Gastrocnemius medialis (tissue), 4 donors: ENCODE results near the gene SNAPC4. TPM values are rescaled to one million over a fixed set of nuclear protein-coding genes. Genes with fewer than 3 reads are reported as not detected.

Experiments
- ATAC-seq, 2 donors: fragments of 150-250 bp; one replicate each; pipeline ENCODE4 v1.9.1; 2016
- DNase-seq, 2 donors: peaks; one replicate each; pipeline ENCODE4 v3.0.0-alpha.2; 2019
- H3K27ac ChIP-seq, 4 donors: fragments of 200-600 bp; sonication (generic); 1 replicate in 1 of 4; 2 replicates in 3 of 4; pipeline ENCODE4 v1.5.1; 2016 to 2018; ENCODE audit warnings: mild to moderate bottlenecking in 2 of 4, moderate library complexity in 1 of 4
- H3K27me3 ChIP-seq, 3 donors: fragments of 200-600 bp; sonication (generic) in 2 of 3; 1 replicate in 1 of 3; 2 replicates in 2 of 3; pipeline versions ENCODE4 v1.5.1 to v1.6.0; 2016 to 2019; ENCODE audit warnings: mild to moderate bottlenecking in 1 of 3, moderate library complexity in 1 of 3
- H3K36me3 ChIP-seq, 2 donors: fragments of 200-600 bp; sonication (generic) in 1 of 2; one replicate each; pipeline ENCODE4 v1.5.1; 2017 to 2018
- H3K4me1 ChIP-seq, 2 donors: fragments of 200-600 bp; sonication (generic) in 1 of 2; one replicate each; pipeline ENCODE4 v1.5.1; 2016 to 2017; ENCODE audit warnings: mild to moderate bottlenecking in 2 of 2
- H3K4me3 ChIP-seq, 4 donors: fragments of 200-600 bp; sonication (generic) in 3 of 4; 1 replicate in 1 of 4; 2 replicates in 3 of 4; pipeline ENCODE4 v1.5.1; 2016 to 2019; ENCODE audit warnings: mild to moderate bottlenecking in 2 of 4
- H3K9me3 ChIP-seq, 3 donors: fragments of 200-600 bp; sonication (generic) in 2 of 3; 1 replicate in 1 of 3; 2 replicates in 2 of 3; pipeline ENCODE4 v1.5.1; 2016 to 2019
- POLR2A ChIP-seq, 2 donors: fragments of 450-650 bp; IDR thresholded peaks; one replicate each; pipeline ENCODE4 v1.6.1; 2017; ENCODE audit warnings: antibody characterized with exemption in 2 of 2, mild to moderate bottlenecking in 2 of 2, moderate library complexity in 2 of 2
- in situ Hi-C, 4 donors: fragments of 200-750 bp; cut with MboI; loops; one replicate each; pipeline versions ENCODE4 v1.15.0 to v1.8.0; 2017; ENCODE audit warnings: low sequenced_read_pairs in 4 of 4
- intact Hi-C: fragments of 100-400 bp; cut with DNase I; formaldehyde crosslinking; loops from one replicate; pipeline ENCODE4 v1.15.1; 2023; ENCODE audit warnings: low total_unique reads
- total RNA-seq, 4 donors: library from RNA; depleted of rRNA; stranded (reverse); fragments of >200 nt; gene quantifications; one replicate each; pipeline versions ENCODE4 v1.1.0 to v1.2.3, GENCODE V29; 2016
- TF ChIP-seq, protein P1 (sequence below), 5 experiments: fragments of 450-650 bp in 3 of 5; fragments of 200-600 bp in 2 of 5; sonication (generic) in 2 of 5; IDR thresholded peaks in 4 of 5; conservative IDR thresholded peaks in 1 of 5; 1 replicate in 4 of 5; 2 replicates in 1 of 5; pipeline ENCODE4 v1.5.1; 2016 to 2019; ENCODE audit warnings: antibody characterized with exemption in 5 of 5, mild to moderate bottlenecking in 3 of 5, moderate library complexity in 3 of 5

SNAPC4 gene
- total RNA-seq, 4 donors from 2014 or later, result 2.3 to 6.0 (median 3.9) TPM

DNA sequence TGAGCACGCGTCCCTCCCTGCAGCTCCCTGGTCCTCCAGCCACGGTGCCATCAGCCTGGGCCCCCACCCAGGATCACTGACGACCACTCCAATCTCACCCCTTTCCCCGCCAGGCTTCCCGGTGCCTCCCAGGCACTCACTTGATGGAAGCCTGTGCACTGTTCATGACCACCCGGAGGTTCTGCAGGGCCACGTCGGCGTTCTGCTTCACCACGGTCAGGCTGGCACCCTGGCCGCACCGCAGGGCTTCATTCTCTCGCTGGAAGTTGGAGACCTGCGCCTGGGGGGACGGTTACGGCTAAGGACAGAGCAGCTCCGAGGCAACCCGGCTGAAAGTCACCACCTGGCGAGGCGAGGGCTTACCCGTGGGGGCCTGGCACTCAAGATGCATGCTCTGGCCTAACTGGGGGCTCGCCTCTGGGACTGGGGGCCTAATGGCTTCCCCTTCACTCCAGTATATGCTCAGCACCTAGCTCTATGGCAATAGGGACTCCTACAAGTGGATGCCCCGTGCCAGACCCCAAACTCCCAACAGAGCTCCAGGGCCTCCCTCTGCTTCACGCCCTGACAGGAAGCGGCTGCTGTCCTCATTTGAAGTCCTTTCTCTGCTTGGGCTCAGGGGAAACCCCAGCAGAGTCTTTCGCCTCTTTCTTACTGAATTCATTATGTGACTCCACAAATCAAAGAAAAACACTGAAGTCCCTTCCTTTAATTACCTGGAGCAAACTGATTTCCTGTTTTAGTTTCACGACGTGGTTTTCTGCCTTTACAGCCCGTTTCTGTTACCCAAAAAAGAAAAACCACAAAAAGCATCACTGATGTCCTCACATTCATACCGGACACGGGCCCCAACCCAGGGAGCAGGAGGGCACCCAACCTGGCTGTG lies 4.2 kb upstream of the SNAPC4 start:
- ATAC-seq, result no peak
- in situ Hi-C loops (no loop called here), intact Hi-C loops (loop anchor here (10.0 kb wide), 1 partner anchor 439 kb away; the partner anchor contains the start of gene UBAC1)
- H3K4me3 ChIP-seq, result no peak overlapping the region
- H3K36me3 ChIP-seq, result peaks cover 0 to 43% of the 10 kb centered on the region in 2 donors
- no peak for TF ChIP-seq POLR2A (IDR thresholded peaks at IDR 0.05)
- TF ChIP-seq, protein P1, sequence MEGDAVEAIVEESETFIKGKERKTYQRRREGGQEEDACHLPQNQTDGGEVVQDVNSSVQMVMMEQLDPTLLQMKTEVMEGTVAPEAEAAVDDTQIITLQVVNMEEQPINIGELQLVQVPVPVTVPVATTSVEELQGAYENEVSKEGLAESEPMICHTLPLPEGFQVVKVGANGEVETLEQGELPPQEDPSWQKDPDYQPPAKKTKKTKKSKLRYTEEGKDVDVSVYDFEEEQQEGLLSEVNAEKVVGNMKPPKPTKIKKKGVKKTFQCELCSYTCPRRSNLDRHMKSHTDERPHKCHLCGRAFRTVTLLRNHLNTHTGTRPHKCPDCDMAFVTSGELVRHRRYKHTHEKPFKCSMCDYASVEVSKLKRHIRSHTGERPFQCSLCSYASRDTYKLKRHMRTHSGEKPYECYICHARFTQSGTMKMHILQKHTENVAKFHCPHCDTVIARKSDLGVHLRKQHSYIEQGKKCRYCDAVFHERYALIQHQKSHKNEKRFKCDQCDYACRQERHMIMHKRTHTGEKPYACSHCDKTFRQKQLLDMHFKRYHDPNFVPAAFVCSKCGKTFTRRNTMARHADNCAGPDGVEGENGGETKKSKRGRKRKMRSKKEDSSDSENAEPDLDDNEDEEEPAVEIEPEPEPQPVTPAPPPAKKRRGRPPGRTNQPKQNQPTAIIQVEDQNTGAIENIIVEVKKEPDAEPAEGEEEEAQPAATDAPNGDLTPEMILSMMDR (IDR thresholded peaks at IDR 0.05 in 4 of 5, conservative IDR thresholded peaks at IDR 0.05 in 1 of 5), result no peak
- peaks cover 8 to 13% of the 10 kb centered on the region in 2 donors for H3K4me1 ChIP-seq
- no peaks in the 10 kb centered on the region for H3K9me3 ChIP-seq
- H3K27me3 ChIP-seq, result no peaks in the 10 kb centered on the region
- no peak overlapping the region for H3K27ac ChIP-seq
- no peak for DNase-seq

DNA sequence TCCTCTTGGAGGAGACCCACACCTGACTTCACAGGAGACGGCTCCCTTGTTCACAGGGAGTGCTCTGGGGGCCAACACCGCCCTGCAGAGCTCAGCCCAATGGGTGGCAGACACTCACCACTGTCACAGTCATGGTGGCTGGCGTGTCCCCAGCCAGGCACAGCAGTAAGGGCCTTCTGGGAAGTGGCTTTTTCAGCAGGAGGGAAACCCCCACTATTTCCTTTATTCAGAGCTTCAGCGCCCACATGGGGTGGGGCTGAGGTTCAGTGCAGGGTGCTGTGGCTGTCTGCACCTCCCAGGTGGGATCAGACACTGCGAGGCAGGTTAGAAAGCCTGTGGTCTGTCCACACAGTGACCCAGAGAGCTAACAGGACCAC lies 3.6 kb upstream of the SNAPC4 start:
- no peak for TF ChIP-seq POLR2A (IDR thresholded peaks at IDR 0.05)
- TF ChIP-seq, protein P1 (IDR thresholded peaks at IDR 0.05 in 4 of 5, conservative IDR thresholded peaks at IDR 0.05 in 1 of 5), result no peak
- in situ Hi-C loops, result no loop called here
- ATAC-seq, result no peak
- no peak overlapping the region for H3K27ac ChIP-seq
- peaks cover 14 to 17% of the 10 kb centered on the region in 2 donors for H3K4me1 ChIP-seq
- H3K9me3 ChIP-seq, result no peaks in the 10 kb centered on the region
- intact Hi-C loops, result loop anchor here (10.0 kb wide), 1 partner anchor 439 kb away; the partner anchor contains the start of gene UBAC1
- no peak overlapping the region for H3K4me3 ChIP-seq
- no peaks in the 10 kb centered on the region for H3K27me3 ChIP-seq
- peaks cover 0 to 43% of the 10 kb centered on the region in 2 donors for H3K36me3 ChIP-seq
- no peak for DNase-seq

DNA sequence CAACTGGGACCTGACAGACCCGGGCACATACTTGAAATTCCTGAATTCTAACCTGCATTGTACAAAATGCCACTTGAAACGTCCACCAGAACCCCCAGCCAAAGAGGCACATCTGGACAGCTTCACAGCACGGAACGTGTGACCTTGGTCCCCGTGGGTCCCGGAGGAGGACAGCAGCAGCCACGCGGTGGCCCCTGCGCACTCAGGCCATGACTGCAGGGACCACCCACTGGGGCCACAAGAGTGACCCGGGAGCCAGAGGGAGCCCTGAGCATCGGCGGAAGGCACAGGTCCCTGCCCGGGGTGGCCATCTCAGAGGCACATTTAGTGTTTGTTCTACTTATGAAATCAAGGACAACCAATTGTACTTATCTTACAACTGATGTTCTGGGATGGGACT lies 2.1 kb upstream of the SNAPC4 start:
- Histone ChIP-seq H3K4me1 (peaks cover 14 to 18% of the 10 kb centered on the region in 2 donors), H3K9me3 (no peaks in the 10 kb centered on the region), H3K27me3 (no peaks in the 10 kb centered on the region), H3K36me3 (peaks cover 0 to 39% of the 10 kb centered on the region in 2 donors), H3K27ac (no peak overlapping the region), H3K4me3 (no peak overlapping the region)
- ATAC-seq (no peak), DNase-seq (no peak)
- intact Hi-C loops, result loop anchor here (10.0 kb wide), 1 partner anchor 437 kb away; the partner anchor contains the start of gene UBAC1
- in situ Hi-C loops, result no loop called here
- TF ChIP-seq, protein P1 (IDR thresholded peaks at IDR 0.05 in 4 of 5, conservative IDR thresholded peaks at IDR 0.05 in 1 of 5), result no peak
- no peak for TF ChIP-seq POLR2A (IDR thresholded peaks at IDR 0.05)

DNA sequence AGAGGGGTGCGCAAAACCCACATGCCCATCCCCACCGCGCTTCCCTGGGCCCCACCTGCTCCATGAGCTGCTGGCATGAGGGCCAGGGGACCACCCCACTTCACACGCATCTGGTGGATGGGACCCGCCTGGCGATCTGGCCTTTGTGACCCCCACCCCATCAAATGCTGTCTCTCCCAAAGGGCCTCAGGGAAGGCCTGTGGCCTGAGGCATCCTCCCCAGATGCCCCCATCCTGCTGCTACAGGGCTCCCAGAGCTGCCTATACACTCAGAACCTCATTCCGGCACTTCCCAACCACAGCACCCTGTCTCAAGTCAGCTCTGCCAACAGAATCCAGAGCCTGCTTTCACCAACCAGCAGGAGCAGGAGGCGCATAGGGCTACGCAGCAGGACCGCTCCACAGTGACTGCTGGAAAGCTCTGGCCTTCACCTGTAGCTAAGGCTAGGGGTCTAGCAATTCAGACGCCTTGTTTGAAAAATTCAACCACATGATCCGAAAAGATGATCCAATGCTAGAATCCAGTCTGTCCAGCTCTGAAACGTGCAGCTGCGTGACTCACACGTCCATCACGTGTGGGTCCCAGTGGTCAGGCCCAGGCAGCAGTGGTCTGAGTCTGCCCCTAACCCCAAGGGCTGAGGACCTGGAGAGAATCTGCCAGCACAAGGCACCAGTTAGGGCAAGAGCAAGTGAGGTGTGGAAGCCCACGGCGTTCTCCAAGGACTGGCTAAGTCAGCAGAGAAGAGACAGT lies 1.4 kb upstream of the SNAPC4 start:
- intact Hi-C loops (loop anchor here (10.0 kb wide), 1 partner anchor 437 kb away; the partner anchor contains the start of gene UBAC1), in situ Hi-C loops (no loop called here)
- peaks cover 0 to 39% of the 10 kb centered on the region in 2 donors for H3K36me3 ChIP-seq
- ATAC-seq (no peak), DNase-seq (no peak)
- H3K9me3 ChIP-seq, result no peaks in the 10 kb centered on the region
- TF ChIP-seq POLR2A (IDR thresholded peaks at IDR 0.05), result no peak
- TF ChIP-seq, protein P1 (IDR thresholded peaks at IDR 0.05 in 4 of 5, conservative IDR thresholded peaks at IDR 0.05 in 1 of 5), result no peak
- peaks cover 14 to 18% of the 10 kb centered on the region in 2 donors for H3K4me1 ChIP-seq
- no peak overlapping the region for H3K27ac ChIP-seq
- H3K27me3 ChIP-seq, result no peaks in the 10 kb centered on the region
- no peak overlapping the region for H3K4me3 ChIP-seq
